Natural killer cell treated with Interleukin-12 subunit alpha and Interleukin-12 subunit beta and Interleukin-15 and Interleukin-18, amount 100 ng/mL, for 72 hours (primary cell): ENCODE results near the gene DNAI2. TPM values are rescaled to one million over a fixed set of nuclear protein-coding genes. Genes with fewer than 3 reads are reported as not detected.

ENCODE experiments used
- ATAC-seq, 2 donors: fragments of 150-1000 bp; cut with Tn5 transposase in 1 of 2; sonication (Bioruptor Pico), chemical (Tn5 transposase) in 1 of 2; 2 replicates each; pipeline ENCODE4 v1.10.0; 2021
- DNase-seq: peaks from one replicate; pipeline ENCODE4 v3.0.0; 2022; ENCODE audit warnings: low spot score
- H3K27ac Mint-ChIP-seq, 2 donors: 1 replicate in 1 of 2; 2 replicates in 1 of 2; pipeline ENCODE4 v1.8.0; 2022; ENCODE audit warnings: mixed read lengths in 2 of 2, mild to moderate bottlenecking in 1 of 2, moderate library complexity in 1 of 2
- H3K27me3 Mint-ChIP-seq, 2 donors: 1 replicate in 1 of 2; 2 replicates in 1 of 2; pipeline ENCODE4 v1.8.0; 2022; ENCODE audit warnings: mixed read lengths in 2 of 2
- H3K36me3 Mint-ChIP-seq: one replicate; pipeline ENCODE4 v1.8.0; 2022; ENCODE audit warnings: mixed read lengths
- H3K4me1 Mint-ChIP-seq, 2 donors: 1 replicate in 1 of 2; 2 replicates in 1 of 2; pipeline ENCODE4 v1.8.0; 2022; ENCODE audit warnings: low read depth in 2 of 2, mixed read lengths in 2 of 2, mild to moderate bottlenecking in 1 of 2
- H3K4me3 Mint-ChIP-seq: one replicate; pipeline ENCODE4 v1.8.0; 2022; ENCODE audit warnings: mixed read lengths
- H3K9me3 Mint-ChIP-seq: 2 replicates; pipeline ENCODE4 v1.8.0; 2022; ENCODE audit warnings: mixed read lengths
- total RNA-seq, 2 donors: library from RNA; stranded (reverse); gene quantifications; one replicate each; pipeline ENCODE4 v1.2.3, GENCODE V29; 2022

The DNAI2 gene
- total RNA-seq, 2 donors from 2014 or later: not detected

GRCh38 chr17:74290340-74290739, 16.3 kb downstream of the DNAI2 start:
- ATAC-seq (no peak), DNase-seq (no peak)
- no peaks in the 10 kb centered on the region for H3K27me3 Mint-ChIP-seq
- H3K4me3 Mint-ChIP-seq: no peak overlapping the region
- H3K27ac Mint-ChIP-seq: no peak overlapping the region
- no peaks in the 10 kb centered on the region for H3K36me3 Mint-ChIP-seq
- peaks cover 0 to 14% of the 10 kb centered on the region in 2 donors for H3K4me1 Mint-ChIP-seq
- H3K9me3 Mint-ChIP-seq: no peaks in the 10 kb centered on the region

DNA sequence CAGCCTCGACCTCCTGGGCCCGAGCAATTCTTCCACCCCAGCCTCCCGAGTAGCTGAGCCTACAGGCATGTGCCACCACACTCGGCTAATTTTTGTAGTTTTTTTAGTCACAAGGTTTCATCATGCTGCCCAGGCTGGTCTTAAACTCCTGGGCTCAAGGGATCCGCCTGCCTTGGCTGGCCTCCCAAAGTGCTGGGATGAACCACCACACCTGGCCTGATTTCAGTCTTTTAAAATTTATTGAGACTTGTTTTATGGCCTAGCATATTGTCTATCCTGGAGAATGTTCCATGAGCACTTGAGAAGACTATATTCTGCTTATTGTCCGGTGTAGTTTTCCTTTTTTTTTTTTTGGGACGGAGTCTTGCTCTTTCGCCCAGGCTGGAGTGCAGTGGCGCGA, 18.5 kb downstream of the DNAI2 start:
- no peak for DNase-seq
- Mint-ChIP-seq H3K27me3 (no peaks in the 10 kb centered on the region), H3K4me1 (peaks cover 0 to 11% of the 10 kb centered on the region in 2 donors), H3K4me3 (no peak overlapping the region), H3K9me3 (no peaks in the 10 kb centered on the region), H3K36me3 (no peaks in the 10 kb centered on the region), H3K27ac (no peak overlapping the region)
- ATAC-seq: no peak

DNA sequence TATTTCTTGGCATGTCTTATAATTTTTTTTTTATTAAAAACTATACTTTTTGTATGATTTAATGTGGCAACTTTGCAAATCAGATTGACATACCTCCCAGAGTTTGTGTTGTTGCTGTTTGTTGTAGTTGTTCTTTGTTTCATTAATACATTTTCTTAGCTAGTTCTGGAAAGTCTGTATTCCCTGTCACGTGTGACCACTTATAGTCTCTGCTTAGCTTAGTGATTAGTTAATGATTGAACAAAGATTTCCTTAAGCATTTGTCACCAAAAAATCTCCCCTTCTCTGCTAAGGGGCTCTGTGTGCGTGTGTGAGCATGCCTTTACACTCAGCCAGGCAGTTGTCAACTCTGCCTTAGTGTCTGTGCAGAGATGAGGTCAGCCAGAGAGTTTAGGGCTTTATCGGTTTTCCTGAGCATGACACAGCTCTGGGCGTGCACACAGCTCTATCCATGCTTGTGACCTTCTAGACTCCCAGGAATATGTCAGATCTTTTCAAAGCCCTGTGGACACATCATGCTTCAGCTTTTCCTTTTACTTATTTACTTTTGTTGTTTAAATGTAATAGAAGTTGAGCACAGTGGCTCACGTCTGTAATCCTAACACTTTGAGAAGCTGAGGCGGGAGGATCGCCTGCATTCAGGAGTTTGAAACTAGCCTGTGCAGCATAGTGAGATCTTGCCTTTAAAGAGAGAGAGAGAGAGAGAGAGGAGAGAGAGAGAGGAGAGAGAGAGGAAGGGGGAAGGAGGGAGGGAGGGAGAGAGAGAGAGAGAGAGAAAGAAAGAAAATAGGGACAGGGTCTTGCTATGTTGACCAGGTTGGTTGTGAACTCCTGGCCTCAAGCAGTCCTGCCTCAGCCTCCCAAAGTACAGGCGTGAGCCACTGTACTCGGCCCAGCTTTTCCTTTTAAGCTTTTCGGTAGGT, 21.9 kb downstream of the DNAI2 start:
- DNase-seq (no peak), ATAC-seq (no peak)
- peaks cover 3 to 4% of the 10 kb centered on the region in 2 donors for H3K4me1 Mint-ChIP-seq
- no peak overlapping the region for H3K4me3 Mint-ChIP-seq
- no peaks in the 10 kb centered on the region for H3K36me3 Mint-ChIP-seq
- peaks cover 0 to 5% of the 10 kb centered on the region in 2 donors for H3K27me3 Mint-ChIP-seq
- no peak overlapping the region for H3K27ac Mint-ChIP-seq
- no peaks in the 10 kb centered on the region for H3K9me3 Mint-ChIP-seq

DNA sequence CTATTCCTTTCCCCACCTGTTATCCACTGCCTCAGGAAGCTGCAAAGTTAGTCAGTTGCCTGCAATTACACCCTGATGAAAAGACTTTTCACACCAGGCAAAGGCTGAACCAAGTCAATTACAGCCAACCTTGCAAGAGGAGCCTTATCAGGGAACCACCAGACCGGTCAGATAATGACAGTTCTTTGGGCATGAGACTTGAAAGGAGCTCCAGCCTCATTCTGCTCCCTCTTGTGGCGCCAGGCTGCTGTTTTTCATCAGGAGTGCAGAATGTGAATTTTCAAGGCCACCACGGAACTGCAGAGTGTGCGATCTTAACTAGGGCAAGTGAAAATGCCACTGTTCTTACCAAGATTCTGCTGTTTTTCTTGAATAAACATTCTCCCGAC, 22.5 kb downstream of the DNAI2 start:
- peaks cover 6 to 10% of the 10 kb centered on the region in 2 donors for H3K4me1 Mint-ChIP-seq
- peaks cover 0 to 5% of the 10 kb centered on the region in 2 donors for H3K27me3 Mint-ChIP-seq
- H3K4me3 Mint-ChIP-seq: no peak overlapping the region
- ATAC-seq: no peak
- H3K27ac Mint-ChIP-seq: no peak overlapping the region
- H3K36me3 Mint-ChIP-seq: no peaks in the 10 kb centered on the region
- no peaks in the 10 kb centered on the region for H3K9me3 Mint-ChIP-seq
- DNase-seq: no peak

DNA sequence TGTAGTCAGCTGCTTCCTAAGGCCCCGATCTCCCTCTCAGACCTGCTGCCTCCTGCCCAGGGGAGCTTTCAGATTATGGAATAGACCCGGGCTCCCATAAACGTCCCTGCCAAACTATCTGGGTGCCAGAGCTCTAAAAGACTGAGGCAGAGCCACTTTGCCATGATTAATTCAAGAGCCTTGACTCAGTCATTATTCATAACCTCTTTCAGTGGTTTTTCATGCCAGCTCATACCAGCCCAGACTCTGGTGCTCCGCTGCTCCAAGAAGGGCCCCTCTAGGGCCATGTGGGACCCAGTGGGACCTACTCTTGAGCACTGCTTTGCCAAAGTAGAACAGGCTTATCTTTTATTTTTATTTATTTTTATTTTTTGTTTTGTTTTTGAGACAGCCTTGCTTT, 23.9 kb downstream of the DNAI2 start:
- H3K36me3 Mint-ChIP-seq: no peaks in the 10 kb centered on the region
- no peak for DNase-seq
- H3K27me3 Mint-ChIP-seq: peaks cover 0 to 5% of the 10 kb centered on the region in 2 donors
- no peaks in the 10 kb centered on the region for H3K9me3 Mint-ChIP-seq
- H3K4me3 Mint-ChIP-seq: no peak overlapping the region
- H3K4me1 Mint-ChIP-seq: peaks cover 6 to 10% of the 10 kb centered on the region in 2 donors
- peak; percentile 53 to 76 for ATAC-seq
- peak overlapping the region in 1 of 2 donors; percentile 35 for H3K27ac Mint-ChIP-seq

GRCh38 chr17:74298778-74299177, 24.7 kb downstream of the DNAI2 start:
- peaks cover 6 to 10% of the 10 kb centered on the region in 2 donors for H3K4me1 Mint-ChIP-seq

GRCh38 chr17:74299226-74300009, 25.4 kb downstream of the DNAI2 start:
- H3K4me1 Mint-ChIP-seq: peaks cover 6 to 10% of the 10 kb centered on the region in 2 donors
- no peaks in the 10 kb centered on the region for H3K9me3 Mint-ChIP-seq
- DNase-seq (no peak), ATAC-seq (no peak)
- H3K27me3 Mint-ChIP-seq: peaks cover 0 to 5% of the 10 kb centered on the region in 2 donors
- no peak overlapping the region for H3K4me3 Mint-ChIP-seq
- no peak overlapping the region for H3K27ac Mint-ChIP-seq
- no peaks in the 10 kb centered on the region for H3K36me3 Mint-ChIP-seq

More at GRCh38 chr17:74298778-74299177, 24.7 kb downstream of the DNAI2 start:
- ATAC-seq: no peak
- peaks cover 0 to 5% of the 10 kb centered on the region in 2 donors for H3K27me3 Mint-ChIP-seq
- H3K9me3 Mint-ChIP-seq: no peaks in the 10 kb centered on the region
- no peak overlapping the region for H3K4me3 Mint-ChIP-seq
- no peak overlapping the region for H3K27ac Mint-ChIP-seq
- DNase-seq: no peak
- H3K36me3 Mint-ChIP-seq: no peaks in the 10 kb centered on the region

GRCh38 chr17:74303305-74303704, 29.3 kb downstream of the DNAI2 start:
- Mint-ChIP-seq H3K4me3 (no peak overlapping the region), H3K27me3 (peaks cover 0 to 5% of the 10 kb centered on the region in 2 donors), H3K4me1 (peaks cover 12 to 13% of the 10 kb centered on the region in 2 donors), H3K27ac (no peak overlapping the region), H3K9me3 (no peaks in the 10 kb centered on the region), H3K36me3 (no peaks in the 10 kb centered on the region)
- no peak for DNase-seq
- ATAC-seq: no peak

DNA sequence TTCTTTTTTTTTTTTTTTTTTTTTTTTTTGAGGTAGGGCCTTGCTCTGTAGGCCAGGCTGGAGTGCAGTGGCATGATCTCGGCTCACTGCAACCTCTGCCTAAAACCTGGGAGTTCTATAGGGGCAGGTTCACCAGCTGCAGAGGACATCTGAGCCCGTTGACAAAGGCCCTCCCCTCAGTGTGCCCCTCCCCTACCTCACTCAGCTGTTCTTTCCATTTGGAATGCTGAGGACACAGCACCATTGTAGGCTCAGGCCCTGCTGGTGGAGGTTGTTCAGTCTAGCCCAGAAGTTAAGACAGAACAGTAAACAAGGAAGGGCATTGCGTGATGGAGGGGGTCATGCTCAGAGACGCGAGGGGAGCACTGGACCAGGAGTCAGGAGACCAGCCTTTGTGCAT, 30.1 kb downstream of the DNAI2 start:
- peaks cover 0 to 5% of the 10 kb centered on the region in 2 donors for H3K27me3 Mint-ChIP-seq
- ATAC-seq: no peak
- no peaks in the 10 kb centered on the region for H3K36me3 Mint-ChIP-seq
- H3K9me3 Mint-ChIP-seq: no peaks in the 10 kb centered on the region
- H3K4me1 Mint-ChIP-seq: peaks cover 12 to 13% of the 10 kb centered on the region in 2 donors
- no peak overlapping the region for H3K27ac Mint-ChIP-seq
- H3K4me3 Mint-ChIP-seq: no peak overlapping the region
- no peak for DNase-seq

DNA sequence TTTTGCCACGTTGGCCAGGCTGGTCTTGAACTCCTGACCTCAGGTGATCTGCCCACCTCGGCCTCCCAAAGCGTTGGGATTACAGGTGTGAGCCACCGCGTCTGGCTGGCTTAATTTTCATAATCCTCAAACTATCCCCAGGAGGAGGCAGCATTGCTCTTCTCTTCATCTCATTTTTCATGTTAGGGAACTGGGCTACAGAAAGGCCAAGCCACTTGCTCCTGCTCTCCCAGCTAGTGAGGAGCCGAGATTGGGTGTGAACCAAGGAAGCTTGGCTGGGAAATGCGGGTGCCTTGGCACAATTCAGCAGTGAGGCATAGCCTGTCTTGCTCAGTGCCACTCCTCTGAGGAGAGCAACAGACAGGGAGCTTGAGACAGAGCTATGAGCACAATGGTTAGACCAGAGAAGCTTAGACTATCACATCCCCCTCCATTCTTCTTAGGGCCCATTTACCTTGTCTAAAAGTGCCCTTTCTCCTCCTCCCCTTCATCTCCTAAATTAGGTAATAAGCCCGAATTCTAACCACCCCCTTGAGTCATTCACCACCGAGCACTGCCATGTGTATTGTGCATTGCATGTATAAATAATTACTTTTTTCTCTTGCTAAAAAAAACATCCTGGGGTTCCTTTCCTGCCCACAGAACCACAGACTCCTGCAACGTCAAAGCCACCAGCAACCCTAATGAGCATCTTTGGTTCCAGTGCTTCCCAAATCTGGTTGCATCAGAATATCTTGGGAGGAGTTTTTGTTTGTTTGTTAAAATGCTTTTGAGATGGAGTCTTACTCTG, 32.0 kb downstream of the DNAI2 start:
- no peak for DNase-seq
- Mint-ChIP-seq H3K36me3 (no peaks in the 10 kb centered on the region), H3K27ac (no peak overlapping the region), H3K4me3 (no peak overlapping the region), H3K27me3 (peaks cover 0 to 4% of the 10 kb centered on the region in 2 donors), H3K9me3 (no peaks in the 10 kb centered on the region), H3K4me1 (peaks cover 11 to 12% of the 10 kb centered on the region in 2 donors)
- peak in 1 of 2 donors; percentile 34 for ATAC-seq

DNA sequence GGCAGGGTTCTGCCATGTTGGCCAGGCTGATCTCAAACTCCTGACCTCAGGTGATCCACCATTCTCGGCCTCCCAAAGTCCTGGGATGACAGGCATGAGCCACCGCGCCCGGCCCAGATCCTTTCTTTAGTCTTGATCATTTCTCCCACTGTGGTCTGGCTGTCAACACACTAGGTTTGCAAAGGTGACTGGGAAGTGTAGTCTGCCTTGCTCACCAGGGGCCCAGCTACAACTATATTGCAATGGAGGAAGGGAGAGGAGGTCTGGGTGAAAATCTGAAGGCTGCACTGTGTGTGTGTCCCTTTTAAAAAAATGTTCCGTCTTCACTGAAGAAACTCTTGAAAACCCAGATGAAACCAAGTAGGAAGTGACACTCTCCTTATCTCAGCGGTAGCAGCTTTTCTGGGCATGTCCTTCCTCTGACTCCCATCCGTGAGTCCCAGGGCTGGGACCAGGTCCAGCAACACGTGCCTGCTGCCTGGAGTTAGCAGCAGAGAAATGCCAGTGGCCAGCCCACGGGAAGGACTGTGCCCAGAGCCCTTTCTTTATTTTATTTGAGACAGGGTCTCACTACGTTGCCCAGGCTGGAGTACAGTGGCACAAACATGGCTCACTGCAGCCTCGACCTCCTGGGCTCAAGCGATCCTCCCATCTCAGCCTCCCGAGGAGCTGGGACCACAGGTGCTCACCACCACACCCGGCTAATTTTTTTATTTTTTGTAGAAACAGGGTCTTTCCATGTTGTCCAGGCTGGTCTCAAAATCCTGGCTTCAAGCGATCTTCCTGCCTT, 34.1 kb downstream of the DNAI2 start:
- DNase-seq: no peak
- no peak overlapping the region for H3K4me3 Mint-ChIP-seq
- peaks cover 0 to 4% of the 10 kb centered on the region in 2 donors for H3K27me3 Mint-ChIP-seq
- H3K9me3 Mint-ChIP-seq: no peaks in the 10 kb centered on the region
- no peaks in the 10 kb centered on the region for H3K36me3 Mint-ChIP-seq
- peaks cover 6 to 9% of the 10 kb centered on the region in 2 donors for H3K4me1 Mint-ChIP-seq
- H3K27ac Mint-ChIP-seq: no peak overlapping the region
- no peak for ATAC-seq

DNA sequence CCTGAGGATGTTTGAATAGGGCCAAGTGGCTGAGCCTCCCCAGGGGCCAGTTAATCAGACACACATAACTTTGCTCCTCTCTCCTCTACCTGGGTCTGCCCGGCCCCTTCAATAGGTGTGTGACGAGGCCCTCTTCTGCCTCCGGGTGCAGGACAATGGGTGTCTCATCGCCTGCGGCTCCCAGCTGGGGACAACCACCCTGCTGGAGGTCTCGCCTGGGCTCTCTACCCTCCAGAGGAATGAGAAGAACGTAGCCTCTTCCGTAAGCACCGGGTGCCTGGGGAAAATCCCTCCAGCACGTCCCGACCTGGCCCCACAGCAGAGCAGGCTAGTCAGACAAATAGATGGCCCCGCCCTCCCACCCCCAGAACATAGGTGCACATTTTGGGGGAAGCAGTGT, 35.9 kb downstream of the DNAI2 start:
- DNase-seq (no peak), ATAC-seq (no peak)
- no peaks in the 10 kb centered on the region for H3K9me3 Mint-ChIP-seq
- H3K4me3 Mint-ChIP-seq: no peak overlapping the region
- H3K27ac Mint-ChIP-seq: no peak overlapping the region
- peaks cover 6 to 9% of the 10 kb centered on the region in 2 donors for H3K4me1 Mint-ChIP-seq
- H3K27me3 Mint-ChIP-seq: peaks cover 0 to 4% of the 10 kb centered on the region in 2 donors
- no peaks in the 10 kb centered on the region for H3K36me3 Mint-ChIP-seq

GRCh38 chr17:74314877-74315276, 40.8 kb downstream of the DNAI2 start:
- DNase-seq: no peak
- H3K27ac Mint-ChIP-seq: no peak overlapping the region
- H3K36me3 Mint-ChIP-seq: no peaks in the 10 kb centered on the region
- H3K9me3 Mint-ChIP-seq: no peaks in the 10 kb centered on the region
- H3K27me3 Mint-ChIP-seq: no peaks in the 10 kb centered on the region
- H3K4me1 Mint-ChIP-seq: no peaks in the 10 kb centered on the region
- ATAC-seq: no peak
- no peak overlapping the region for H3K4me3 Mint-ChIP-seq
